ENCODE results near the gene THAP8. TPM values are rescaled to one million over a fixed set of nuclear protein-coding genes. Genes with fewer than 3 reads are reported as not detected.
A peak's percentile ranks its signal among the peaks of the same experiment; 100 is the strongest.
"Not testable (repeated sequence)": the region's sequence is repeated elsewhere in the genome, so short reads cannot be mapped to it uniquely, and the experiment has no call there.

The THAP8 gene
- total RNA-seq, 2 experiments from 2014 or later = 1.1 to 1.2 TPM

DNA sequence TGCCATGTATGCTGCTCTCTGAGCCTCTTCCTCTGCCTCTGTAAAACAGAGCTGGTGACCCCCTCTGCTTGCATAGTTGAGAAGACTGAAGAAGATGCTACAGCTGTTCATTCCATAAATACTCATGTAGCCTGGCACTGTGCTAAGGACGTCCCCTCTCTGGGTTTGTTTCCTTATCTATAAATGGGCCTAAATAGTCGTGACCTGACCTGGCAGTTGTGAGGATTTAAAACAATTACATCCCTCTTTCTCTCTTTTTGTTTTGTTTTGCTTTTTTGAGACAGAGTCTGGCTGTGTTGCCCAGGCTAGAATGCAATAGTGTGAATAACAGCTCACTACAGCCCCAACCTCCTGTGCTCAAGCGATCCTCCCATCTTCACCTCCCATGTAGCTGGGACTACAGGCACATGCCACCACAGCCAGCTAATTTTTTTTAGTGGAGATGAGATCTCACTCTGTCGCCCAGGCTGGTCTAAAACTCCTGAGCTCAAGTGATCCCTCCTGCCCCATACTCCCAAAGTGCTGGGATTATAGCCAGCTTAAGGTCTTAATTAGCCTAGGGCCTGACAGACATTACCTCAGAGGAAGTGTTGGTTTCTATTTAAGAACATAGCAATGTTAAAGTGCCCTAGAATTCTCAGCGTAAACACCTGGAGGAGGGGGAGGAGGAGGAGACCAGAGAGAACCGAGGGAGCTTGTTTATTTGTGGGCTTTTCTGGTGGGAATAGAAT is 5.3 kb upstream of the THAP8 start:
- H3K36me3 Mint-ChIP-seq (ENCODE audit: low read depth) = peaks cover 16% of the 10 kb centered on the region
- H3K27ac Mint-ChIP-seq = no peak overlapping the region
- no peak overlapping the region for H3K4me3 Mint-ChIP-seq
- no peaks in the 10 kb centered on the region for H3K9me3 Mint-ChIP-seq
- CTCF ChIA-PET = interaction anchor here (0.6 to 1.7 kb wide), 2 partner anchors 21 to 110 kb away, joined by 3 to 4 read pairs; no protein-coding TSS in a partner anchor
- H3K27me3 Mint-ChIP-seq (ENCODE audit: low read depth) = no peaks in the 10 kb centered on the region
- peaks cover 8% of the 10 kb centered on the region for H3K4me1 Mint-ChIP-seq (ENCODE audit: low read depth)
- intact Hi-C loops (cut with micrococcal nuclease) = no loop called here
- DNase-seq = no peak

- no peak for DNase-seq
- Mint-ChIP-seq H3K9me3 (no peaks in the 10 kb centered on the region), H3K27me3 (ENCODE audit: low read depth) (no peaks in the 10 kb centered on the region), H3K4me1 (ENCODE audit: low read depth) (peaks cover 11% of the 10 kb centered on the region), H3K27ac (no peak overlapping the region), H3K36me3 (ENCODE audit: low read depth) (peaks cover 13% of the 10 kb centered on the region), H3K4me3 (no peak overlapping the region)
- intact Hi-C loops (cut with micrococcal nuclease) = no loop called here
- CTCF ChIA-PET = interaction anchor here (0.6 kb wide), 1 partner anchor 22 kb away, joined by 3 read pairs; no protein-coding TSS in a partner anchor
Observed at GRCh38 chr19:36058481-36059179, 4.5 kb upstream of the THAP8 start.

DNA sequence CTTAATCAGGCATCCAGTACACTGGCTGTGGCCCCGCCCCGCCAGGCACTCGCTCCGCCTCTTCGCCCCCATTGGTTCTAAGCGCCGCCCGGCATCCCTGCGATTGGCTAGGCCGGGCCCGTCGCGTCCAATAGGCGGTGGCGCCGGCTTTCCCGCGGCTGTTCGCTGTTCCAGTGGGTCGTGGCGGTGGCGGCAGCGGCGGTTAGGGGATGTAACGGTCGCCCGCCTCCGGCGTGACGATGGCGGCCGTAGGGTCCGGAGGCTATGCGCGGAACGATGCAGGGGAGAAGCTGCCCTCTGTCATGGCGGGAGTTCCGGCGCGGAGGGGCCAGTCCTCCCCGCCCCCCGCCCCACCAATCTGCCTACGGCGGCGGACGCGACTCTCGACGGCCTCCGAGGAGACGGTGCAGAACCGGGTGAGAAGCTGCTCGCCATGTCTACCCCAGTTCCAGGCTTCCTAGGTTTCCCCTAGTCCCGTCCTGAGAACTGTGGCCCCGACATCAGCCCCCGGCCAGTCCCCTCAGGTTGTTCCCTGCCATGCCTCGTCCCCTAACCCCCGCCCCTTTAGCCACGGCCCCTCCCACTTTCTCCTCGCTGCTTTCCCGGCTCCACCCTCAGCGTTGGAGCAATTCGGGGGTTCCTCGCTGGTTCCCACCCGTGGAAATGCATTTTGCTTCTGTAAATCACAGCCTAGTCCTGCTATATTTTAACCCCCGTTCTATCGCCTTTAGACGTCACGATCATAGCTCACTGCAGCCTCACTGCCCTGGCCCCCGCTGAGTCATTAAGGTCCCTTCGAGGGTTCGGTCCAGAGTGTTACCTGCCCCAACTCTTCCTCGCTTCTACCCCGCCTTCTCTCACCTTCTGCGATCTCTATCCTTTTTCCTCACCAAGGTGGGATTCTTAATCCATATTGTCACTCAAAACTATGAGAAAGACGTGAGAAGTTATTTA is 925 bp upstream of the THAP8 start, which contains the start of gene WDR62:
WDR62 (plus strand) TSS at position 165 of the 954 bp plus-strand sequence; CDS start at position 240, 75 bp downstream.
- Mint-ChIP-seq H3K27ac (peak within 1 kb of the TSS; percentile 98), H3K27me3 (ENCODE audit: low read depth) (no peaks in the 10 kb centered on the region), H3K4me1 (ENCODE audit: low read depth) (peaks cover 18% of the 10 kb centered on the region), H3K9me3 (no peaks in the 10 kb centered on the region), H3K4me3 (peak within 1 kb of the TSS; percentile 94), H3K36me3 (ENCODE audit: low read depth) (peaks cover 8% of the 10 kb centered on the region)
- intact Hi-C loops (cut with micrococcal nuclease) = loop anchor here (1.0 to 5.0 kb wide), 13 partner anchors 41 to 338 kb away; partner anchors contain the start of genes ALKBH6, ARHGAP33, HSPB6 and KMT2B
- peak; percentile 96 for DNase-seq
- CTCF ChIA-PET = interaction anchor here (1.0 kb wide), 2 partner anchors 61 to 73 kb away, joined by 3 read pairs; no protein-coding TSS in a partner anchor

DNA sequence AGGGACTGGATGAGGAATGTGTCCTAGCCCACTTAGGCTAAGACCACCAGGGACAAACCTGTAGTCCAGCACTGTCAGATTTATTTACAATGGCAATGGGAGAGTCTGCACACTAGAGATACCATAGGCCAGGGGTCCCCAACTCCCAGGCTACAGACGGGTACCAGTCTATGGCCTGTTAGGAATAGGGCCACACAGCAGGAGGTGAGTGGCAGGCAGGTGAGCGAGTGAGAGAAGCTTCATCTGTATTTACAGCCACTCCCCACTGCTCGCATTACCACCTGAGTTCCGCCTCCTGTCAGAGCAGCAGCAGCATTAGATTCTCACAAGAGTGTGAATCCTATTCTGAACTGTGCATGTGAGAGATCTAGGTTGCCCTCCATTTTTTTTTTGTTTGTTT is 2.4 kb downstream of the THAP8 start:
- Mint-ChIP-seq H3K36me3 (ENCODE audit: low read depth) (peaks cover 4% of the 10 kb centered on the region), H3K4me1 (ENCODE audit: low read depth) (peaks cover 18% of the 10 kb centered on the region), H3K27ac (peak overlapping the region; percentile 33), H3K27me3 (ENCODE audit: low read depth) (no peaks in the 10 kb centered on the region), H3K9me3 (no peaks in the 10 kb centered on the region), H3K4me3 (no peak overlapping the region)
- intact Hi-C loops (cut with micrococcal nuclease) = loop anchor here (5.0 kb wide), 1 partner anchor 334 kb away; the partner anchor contains the start of gene KMT2B
- DNase-seq = no peak
- CTCF ChIA-PET = interaction anchor here (0.6 kb wide), 1 partner anchor 96 kb away, joined by 3 read pairs; no protein-coding TSS in a partner anchor

DNA sequence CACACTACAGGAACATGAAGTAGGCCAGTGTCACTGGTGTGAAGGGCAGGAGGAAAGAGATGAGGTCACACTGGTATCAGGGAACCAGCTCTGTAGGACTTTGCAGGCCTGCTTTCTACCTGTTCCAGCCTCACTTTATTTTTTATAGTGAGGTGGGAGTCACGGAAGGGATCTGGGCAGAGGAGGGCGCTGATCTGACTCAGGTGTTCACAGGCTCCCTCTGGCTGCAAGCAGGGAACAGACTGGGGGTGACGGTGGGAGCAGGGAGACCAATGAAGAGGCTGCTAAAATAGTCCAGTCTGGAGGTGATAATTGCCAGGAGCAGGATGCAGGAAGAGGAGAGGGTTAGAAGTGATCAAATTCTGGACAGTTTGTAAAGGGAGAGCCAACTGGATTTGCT is 2.8 kb downstream of the THAP8 start:
- Mint-ChIP-seq H3K27me3 (ENCODE audit: low read depth) (no peaks in the 10 kb centered on the region), H3K4me1 (ENCODE audit: low read depth) (peaks cover 16% of the 10 kb centered on the region)

DNA sequence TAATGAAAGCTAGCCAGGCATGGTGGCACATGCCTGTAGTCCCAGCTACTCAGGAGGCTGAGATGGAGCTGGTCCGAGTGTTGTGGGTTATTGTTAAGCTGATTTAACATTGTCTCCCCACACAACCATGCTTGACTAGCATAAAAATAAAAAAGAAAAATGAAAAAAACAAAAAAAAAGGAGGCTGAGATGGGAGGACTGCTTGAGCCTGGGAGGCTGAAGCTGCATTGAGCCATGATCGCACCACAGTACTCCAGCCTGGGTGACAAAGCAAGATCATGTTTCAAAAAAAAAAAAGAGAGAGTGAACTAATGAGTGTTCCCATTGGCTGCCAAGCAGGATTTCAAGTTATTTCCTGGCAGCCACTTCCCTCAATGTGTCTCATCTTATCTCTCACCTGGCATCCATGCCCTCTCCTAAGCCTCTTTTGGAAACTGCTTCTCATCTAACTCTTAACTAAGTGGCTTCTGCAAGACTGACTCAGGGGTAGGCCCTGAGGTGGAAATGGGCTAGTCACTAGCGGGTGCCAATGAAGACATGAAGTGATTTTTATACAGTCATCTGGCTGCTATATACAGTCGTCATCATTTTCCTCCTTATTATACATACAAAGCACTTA is 4.9 kb downstream of the THAP8 start:
- CTCF ChIA-PET = no interaction called here
- intact Hi-C loops (cut with micrococcal nuclease) = no loop called here
- Mint-ChIP-seq H3K36me3 (ENCODE audit: low read depth) (peaks cover 11% of the 10 kb centered on the region), H3K4me1 (ENCODE audit: low read depth) (peaks cover 9% of the 10 kb centered on the region), H3K27ac (no peak overlapping the region), H3K27me3 (ENCODE audit: low read depth) (no peaks in the 10 kb centered on the region), H3K4me3 (no peak overlapping the region), H3K9me3 (no peaks in the 10 kb centered on the region)
- no peak for DNase-seq

More for the DNA sequence above, 2.8 kb downstream of the THAP8 start:
- CTCF ChIA-PET = no interaction called here
- peak; percentile 23 for DNase-seq
- H3K27ac Mint-ChIP-seq = no peak overlapping the region
- no peaks in the 10 kb centered on the region for H3K9me3 Mint-ChIP-seq
- H3K36me3 Mint-ChIP-seq (ENCODE audit: low read depth) = peaks cover 5% of the 10 kb centered on the region
- no peak overlapping the region for H3K4me3 Mint-ChIP-seq
- intact Hi-C loops (cut with micrococcal nuclease) = loop anchor here (5.0 kb wide), 1 partner anchor 334 kb away; the partner anchor contains the start of gene KMT2B

DNA sequence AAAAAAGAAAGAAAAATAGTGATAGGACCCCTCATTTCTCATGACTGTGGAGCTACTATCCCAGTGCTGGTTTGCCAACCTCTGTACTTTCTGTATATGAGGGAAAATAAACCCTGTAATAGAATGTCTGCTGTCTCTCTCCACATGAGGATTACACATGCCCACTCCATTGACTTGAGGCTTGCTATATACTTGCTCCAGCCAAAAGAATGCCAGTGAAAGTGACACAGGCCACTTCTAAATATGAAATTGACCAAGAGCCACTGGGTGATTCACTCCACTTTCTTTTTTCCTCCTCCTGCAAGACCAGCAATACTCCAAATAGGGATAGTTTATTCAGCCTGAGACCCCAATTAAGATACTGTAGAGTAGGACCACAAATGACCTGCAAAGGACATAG is 6.2 kb downstream of the THAP8 start:
- H3K36me3 Mint-ChIP-seq (ENCODE audit: low read depth) = peaks cover 12% of the 10 kb centered on the region
- H3K27ac Mint-ChIP-seq = no peak overlapping the region
- H3K9me3 Mint-ChIP-seq = no peaks in the 10 kb centered on the region
- no peak overlapping the region for H3K4me3 Mint-ChIP-seq
- intact Hi-C loops (cut with micrococcal nuclease) = no loop called here
- H3K4me1 Mint-ChIP-seq (ENCODE audit: low read depth) = peaks cover 2% of the 10 kb centered on the region
- CTCF ChIA-PET = no interaction called here
- DNase-seq = no peak
- H3K27me3 Mint-ChIP-seq (ENCODE audit: low read depth) = no peaks in the 10 kb centered on the region

DNA sequence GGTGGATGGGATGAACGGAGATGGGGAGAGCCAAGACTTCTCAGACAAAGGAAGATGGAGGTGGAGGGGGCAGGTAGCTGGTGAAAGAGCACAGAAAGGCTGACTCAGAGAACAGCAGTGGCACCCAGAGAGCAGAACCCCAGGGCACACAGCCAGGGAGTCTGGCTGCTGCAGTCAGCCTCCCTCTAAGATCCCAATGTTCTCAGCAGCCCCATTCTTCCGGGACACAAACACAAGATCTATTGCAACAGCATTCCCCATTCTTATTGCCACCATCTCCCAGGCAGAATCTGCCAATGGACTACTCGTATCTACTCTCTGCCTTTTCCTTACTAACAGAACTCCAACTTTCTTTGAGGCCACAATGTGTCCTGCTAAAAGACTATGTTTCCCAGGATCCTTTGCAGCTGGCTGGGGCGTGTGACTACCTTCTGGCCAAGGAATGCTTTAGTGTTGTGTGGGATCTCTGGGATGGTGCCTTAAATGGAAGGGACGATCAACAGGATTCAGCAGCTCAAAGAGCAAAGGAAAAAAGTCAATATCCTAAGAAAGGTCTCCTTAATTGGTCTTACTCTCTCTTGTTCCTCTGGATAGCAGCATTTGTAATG is 7.5 kb downstream of the THAP8 start:
- no peak overlapping the region for H3K4me3 Mint-ChIP-seq
- DNase-seq = no peak
- H3K9me3 Mint-ChIP-seq = no peaks in the 10 kb centered on the region
- H3K36me3 Mint-ChIP-seq (ENCODE audit: low read depth) = peaks cover 12% of the 10 kb centered on the region
- no peaks in the 10 kb centered on the region for H3K4me1 Mint-ChIP-seq (ENCODE audit: low read depth)
- no peaks in the 10 kb centered on the region for H3K27me3 Mint-ChIP-seq (ENCODE audit: low read depth)
- CTCF ChIA-PET = no interaction called here
- no peak overlapping the region for H3K27ac Mint-ChIP-seq
- intact Hi-C loops (cut with micrococcal nuclease) = no loop called here

- intact Hi-C loops (cut with micrococcal nuclease) = loop anchor here (1.0 kb wide), 1 partner anchor 20 kb away; no protein-coding TSS in a partner anchor
- no peak for DNase-seq
- Mint-ChIP-seq H3K9me3 (no peaks in the 10 kb centered on the region), H3K4me3 (no peak overlapping the region), H3K27ac (no peak overlapping the region), H3K4me1 (ENCODE audit: low read depth) (no peaks in the 10 kb centered on the region), H3K36me3 (ENCODE audit: low read depth) (peaks cover 14% of the 10 kb centered on the region), H3K27me3 (ENCODE audit: low read depth) (no peaks in the 10 kb centered on the region)
- CTCF ChIA-PET = no interaction called here
Observed at GRCh38 chr19:36043952-36044351, 10.1 kb downstream of the THAP8 start.

GRCh38 chr19:36041831-36042230 is 12.3 kb downstream of the THAP8 start:
- Mint-ChIP-seq H3K36me3 (ENCODE audit: low read depth) (peaks cover 12% of the 10 kb centered on the region), H3K4me1 (ENCODE audit: low read depth) (peaks cover 6% of the 10 kb centered on the region), H3K4me3 (no peak overlapping the region), H3K27ac (no peak overlapping the region), H3K9me3 (no peaks in the 10 kb centered on the region), H3K27me3 (ENCODE audit: low read depth) (no peaks in the 10 kb centered on the region)
- CTCF ChIA-PET = no interaction called here
- intact Hi-C loops (cut with micrococcal nuclease) = no loop called here
- no peak for DNase-seq

- H3K27ac Mint-ChIP-seq; CTCF ChIA-PET; intact Hi-C loops (cut with micrococcal nuclease); H3K4me3 Mint-ChIP-seq; H3K36me3 Mint-ChIP-seq (ENCODE audit: low read depth); DNase-seq; H3K9me3 Mint-ChIP-seq; H3K4me1 Mint-ChIP-seq (ENCODE audit: low read depth); H3K27me3 Mint-ChIP-seq (ENCODE audit: low read depth): not testable (repeated sequence)
Observed at GRCh38 chr19:36041092-36041491, 13.0 kb downstream of the THAP8 start.

All from activated naive CD4-positive, alpha-beta T cell treated with anti-CD3 and anti-CD28 coated beads for 36 hours (primary cell).